ENCODE results near the gene C1orf210. TPM values are rescaled to one million over a fixed set of nuclear protein-coding genes. Genes with fewer than 3 reads are reported as not detected.

Gene C1orf210
- total RNA-seq, 2 experiments from 2014 or later, result not detected

DNA sequence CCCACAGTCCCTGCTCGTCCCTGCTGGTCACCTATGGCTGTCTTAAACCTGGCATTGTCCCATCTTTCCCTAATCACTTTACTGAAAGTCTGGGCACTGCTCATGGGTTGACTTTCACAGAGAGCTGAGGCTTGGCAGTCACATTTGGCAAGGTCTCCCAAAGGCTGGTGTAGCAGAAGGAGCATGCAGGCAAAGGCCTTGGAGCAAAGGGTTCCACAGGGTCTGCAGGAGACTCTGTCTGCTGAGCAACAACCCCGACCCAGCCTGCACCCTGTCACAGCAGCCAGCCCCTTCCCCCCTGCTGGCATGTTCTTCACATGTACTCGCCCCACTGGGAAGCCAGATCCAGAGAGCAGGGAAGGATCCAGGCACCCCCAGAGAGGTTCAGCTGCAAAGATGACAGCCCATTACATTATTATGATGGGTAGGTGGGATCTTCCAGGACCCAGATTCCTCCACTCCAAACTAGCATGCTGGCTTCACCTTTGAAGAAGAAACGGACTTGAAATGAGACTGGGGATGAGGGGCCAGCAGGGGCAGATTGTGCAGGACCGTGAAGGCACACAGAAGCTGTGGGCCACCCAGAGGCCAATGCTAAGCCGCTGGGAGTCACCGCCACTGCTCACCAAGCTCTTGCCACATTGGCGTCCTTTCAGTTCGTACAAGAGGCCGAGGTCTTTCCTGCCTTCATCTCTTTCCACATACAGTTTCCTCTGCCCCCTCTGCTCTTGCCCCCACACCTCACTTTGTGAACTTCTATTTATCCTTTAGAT, 29.8 kb downstream of the C1orf210 start:
- ChIA-PET CTCF (no interaction called here), POLR2A (no interaction called here)
- TF ChIP-seq, protein P1, sequence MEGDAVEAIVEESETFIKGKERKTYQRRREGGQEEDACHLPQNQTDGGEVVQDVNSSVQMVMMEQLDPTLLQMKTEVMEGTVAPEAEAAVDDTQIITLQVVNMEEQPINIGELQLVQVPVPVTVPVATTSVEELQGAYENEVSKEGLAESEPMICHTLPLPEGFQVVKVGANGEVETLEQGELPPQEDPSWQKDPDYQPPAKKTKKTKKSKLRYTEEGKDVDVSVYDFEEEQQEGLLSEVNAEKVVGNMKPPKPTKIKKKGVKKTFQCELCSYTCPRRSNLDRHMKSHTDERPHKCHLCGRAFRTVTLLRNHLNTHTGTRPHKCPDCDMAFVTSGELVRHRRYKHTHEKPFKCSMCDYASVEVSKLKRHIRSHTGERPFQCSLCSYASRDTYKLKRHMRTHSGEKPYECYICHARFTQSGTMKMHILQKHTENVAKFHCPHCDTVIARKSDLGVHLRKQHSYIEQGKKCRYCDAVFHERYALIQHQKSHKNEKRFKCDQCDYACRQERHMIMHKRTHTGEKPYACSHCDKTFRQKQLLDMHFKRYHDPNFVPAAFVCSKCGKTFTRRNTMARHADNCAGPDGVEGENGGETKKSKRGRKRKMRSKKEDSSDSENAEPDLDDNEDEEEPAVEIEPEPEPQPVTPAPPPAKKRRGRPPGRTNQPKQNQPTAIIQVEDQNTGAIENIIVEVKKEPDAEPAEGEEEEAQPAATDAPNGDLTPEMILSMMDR (IDR thresholded peaks at IDR 0.05), result no peak
- DNase-seq (no peak), ATAC-seq (no peak)
- H3K4me3 Mint-ChIP-seq, result no peak overlapping the region
- H3K36me3 Mint-ChIP-seq (ENCODE audit: low read depth), result no peaks in the 10 kb centered on the region
- H3K4me1 Mint-ChIP-seq (ENCODE audit: low read depth), result no peaks in the 10 kb centered on the region
- H3K9me3 Mint-ChIP-seq, result no peaks in the 10 kb centered on the region
- H3K27ac Mint-ChIP-seq, result no peak overlapping the region
- intact Hi-C loops (cut with micrococcal nuclease), result no loop called here
- peaks cover 8% of the 10 kb centered on the region for H3K27me3 Mint-ChIP-seq

DNA sequence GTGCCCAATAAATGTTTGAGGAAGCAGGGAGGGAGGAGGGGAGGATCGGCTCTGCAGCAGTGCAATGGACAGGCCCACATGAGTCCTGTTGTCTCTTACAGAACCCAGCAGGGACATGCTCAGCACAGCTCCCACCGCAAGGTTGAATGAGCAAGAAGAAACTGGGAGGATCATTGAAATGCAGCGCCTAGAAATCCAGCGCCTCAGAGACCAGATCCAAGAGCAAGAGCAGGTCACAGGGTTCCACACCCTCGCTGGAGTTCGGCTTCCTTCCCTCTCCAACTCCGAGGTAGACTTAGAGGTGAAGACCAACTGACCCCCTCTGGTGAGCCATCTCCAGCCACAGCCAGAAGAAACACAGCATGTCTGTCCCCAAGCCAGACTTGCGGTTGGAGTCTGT, 31.5 kb downstream of the C1orf210 start:
- no peak overlapping the region for H3K4me3 Mint-ChIP-seq
- no peaks in the 10 kb centered on the region for H3K9me3 Mint-ChIP-seq
- intact Hi-C loops (cut with micrococcal nuclease), result no loop called here
- no peak overlapping the region for H3K27ac Mint-ChIP-seq
- no peaks in the 10 kb centered on the region for H3K4me1 Mint-ChIP-seq (ENCODE audit: low read depth)
- TF ChIP-seq, protein P1 (IDR thresholded peaks at IDR 0.05), result no peak
- ATAC-seq (no peak), DNase-seq (no peak)
- H3K36me3 Mint-ChIP-seq (ENCODE audit: low read depth), result no peaks in the 10 kb centered on the region
- POLR2A ChIA-PET, result interaction anchor here (0.7 kb wide), 1 partner anchor 53 kb away, joined by 3 read pairs; no protein-coding TSS in a partner anchor
- H3K27me3 Mint-ChIP-seq, result peaks cover 8% of the 10 kb centered on the region
- CTCF ChIA-PET, result no interaction called here

DNA sequence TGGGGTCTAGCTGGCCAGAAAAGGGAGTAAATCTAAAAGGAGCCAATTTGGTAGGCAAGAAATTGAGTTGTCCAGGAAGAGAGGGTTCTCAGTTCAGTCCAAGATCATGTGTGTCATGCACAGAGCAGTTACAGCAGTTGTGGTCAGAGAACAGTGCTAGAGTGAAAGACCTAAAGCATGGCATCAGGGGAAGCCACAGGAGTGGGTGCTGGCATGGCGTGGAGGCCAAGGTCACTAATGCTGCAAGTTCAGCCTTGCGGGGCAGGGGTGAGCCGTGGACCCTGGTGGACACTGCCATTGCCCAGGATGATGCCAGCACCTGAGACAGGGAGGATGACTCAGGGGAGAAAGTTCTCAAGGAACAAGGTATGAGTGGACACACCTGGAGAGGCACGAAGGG, 32.2 kb downstream of the C1orf210 start:
- Mint-ChIP-seq H3K36me3 (ENCODE audit: low read depth) (no peaks in the 10 kb centered on the region), H3K4me3 (no peak overlapping the region), H3K27ac (no peak overlapping the region), H3K27me3 (peaks cover 8% of the 10 kb centered on the region), H3K4me1 (ENCODE audit: low read depth) (no peaks in the 10 kb centered on the region), H3K9me3 (no peaks in the 10 kb centered on the region)
- ChIA-PET POLR2A (interaction anchor here (0.7 kb wide), 1 partner anchor 54 kb away, joined by 3 read pairs; no protein-coding TSS in a partner anchor), CTCF (no interaction called here)
- no peak for DNase-seq
- intact Hi-C loops (cut with micrococcal nuclease), result no loop called here
- no peak for ATAC-seq
- TF ChIP-seq, protein P1 (IDR thresholded peaks at IDR 0.05), result no peak

DNA sequence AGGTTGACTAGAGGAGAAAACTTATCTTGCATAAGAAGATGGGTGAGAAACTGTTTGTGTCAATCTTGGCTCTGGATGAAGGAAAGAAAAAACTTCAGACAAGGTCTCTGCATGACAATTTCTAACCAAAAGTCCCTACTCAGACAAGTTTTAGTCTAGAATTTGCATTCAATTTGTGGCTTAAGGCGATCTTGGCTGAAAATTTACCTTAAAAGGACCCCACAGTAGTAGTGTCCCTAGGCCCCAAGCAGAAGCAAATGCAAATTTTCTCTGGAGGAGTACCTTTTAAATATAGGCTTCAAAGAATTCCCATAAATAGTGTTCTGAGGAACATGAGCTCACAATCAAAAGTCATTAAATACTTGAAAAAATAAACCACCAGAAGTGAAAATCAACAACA, 33.2 kb downstream of the C1orf210 start:
- H3K4me1 Mint-ChIP-seq (ENCODE audit: low read depth), result no peaks in the 10 kb centered on the region
- H3K27ac Mint-ChIP-seq, result no peak overlapping the region
- POLR2A ChIA-PET, result no interaction called here
- intact Hi-C loops (cut with micrococcal nuclease), result no loop called here
- H3K27me3 Mint-ChIP-seq, result peaks cover 8% of the 10 kb centered on the region
- DNase-seq (no peak), ATAC-seq (no peak)
- CTCF ChIA-PET, result no interaction called here
- no peak overlapping the region for H3K4me3 Mint-ChIP-seq
- TF ChIP-seq, protein P1 (IDR thresholded peaks at IDR 0.05), result no peak
- H3K9me3 Mint-ChIP-seq, result no peaks in the 10 kb centered on the region
- H3K36me3 Mint-ChIP-seq (ENCODE audit: low read depth), result no peaks in the 10 kb centered on the region

DNA sequence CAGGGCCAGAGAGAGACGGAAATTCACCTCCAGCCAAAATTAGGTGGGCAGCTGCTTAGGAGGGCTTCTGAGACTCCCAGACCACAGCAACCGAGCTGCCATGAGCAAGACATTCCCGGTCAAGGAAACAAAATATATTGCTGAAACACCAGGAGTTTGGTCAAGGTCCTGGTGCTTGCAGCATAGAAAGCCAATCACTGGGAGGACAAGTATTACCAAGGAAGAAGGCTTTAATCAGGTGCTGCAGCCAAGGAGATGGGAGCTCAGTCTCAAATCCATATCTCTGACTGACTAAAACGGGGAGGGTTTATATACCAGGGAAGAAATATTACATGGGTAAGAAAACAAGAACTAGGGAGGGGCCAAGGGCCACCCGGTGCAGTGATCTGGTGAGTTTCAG, 34.4 kb downstream of the C1orf210 start:
- H3K27ac Mint-ChIP-seq, result no peak overlapping the region
- intact Hi-C loops (cut with micrococcal nuclease), result no loop called here
- no peaks in the 10 kb centered on the region for H3K36me3 Mint-ChIP-seq (ENCODE audit: low read depth)
- no peak overlapping the region for H3K4me3 Mint-ChIP-seq
- H3K27me3 Mint-ChIP-seq, result peaks cover 6% of the 10 kb centered on the region
- DNase-seq (no peak), ATAC-seq (no peak)
- TF ChIP-seq, protein P1 (IDR thresholded peaks at IDR 0.05), result no peak
- ChIA-PET POLR2A (no interaction called here), CTCF (no interaction called here)
- no peaks in the 10 kb centered on the region for H3K9me3 Mint-ChIP-seq
- H3K4me1 Mint-ChIP-seq (ENCODE audit: low read depth), result no peaks in the 10 kb centered on the region
